CD14-positive monocyte (primary cell): ENCODE data around the gene ELFN1. TPM values are rescaled to one million over a fixed set of nuclear protein-coding genes. Genes with fewer than 3 reads are reported as not detected.

Source experiments
- DNase-seq, 3 donors: peaks; one replicate each; pipeline ENCODE4 v3.0.0-alpha.2; 2011 to 2022
- H2AFZ ChIP-seq: 2 replicates; pipeline ENCODE4 v1.6.0; 2012; ENCODE audit warnings: mild to moderate bottlenecking, low read depth, low read length, inconsistent platforms; ENCODE audit not compliant: insufficient read depth, poor library complexity, severe bottlenecking
- H3K27ac ChIP-seq, 2 donors: 1 replicate in 1 of 2; 2 replicates in 1 of 2; pipeline ENCODE4 v1.5.1; 2012 to 2013; ENCODE audit warnings: low read length in 2 of 2, control low read depth in 1 of 2, inconsistent platforms in 1 of 2, low read depth in 1 of 2, mild to moderate bottlenecking in 1 of 2
- H3K27me3 ChIP-seq, 2 donors: one replicate each; pipeline versions ENCODE4 v1.6.0 to v1.6.1; 2011 to 2013; ENCODE audit warnings: low read length in 2 of 2; ENCODE audit not compliant: control insufficient read depth in 2 of 2, insufficient read depth in 2 of 2
- H3K36me3 ChIP-seq, 2 donors: replicated peaks in 1 of 2; 1 replicate in 1 of 2; 2 replicates in 1 of 2; pipeline versions ENCODE4 v1.5.1 to v1.6.1; 2012 to 2013; ENCODE audit warnings: low read length in 2 of 2, control low read depth in 1 of 2, inconsistent platforms in 1 of 2, mild to moderate bottlenecking in 1 of 2; ENCODE audit not compliant: insufficient read depth in 2 of 2, control insufficient read depth in 1 of 2
- H3K4me1 ChIP-seq, 2 donors: 1 replicate in 1 of 2; 2 replicates in 1 of 2; pipeline versions ENCODE4 v1.5.1 to v1.6.1; 2012 to 2013; ENCODE audit warnings: low read length in 2 of 2, control low read depth in 1 of 2, inconsistent platforms in 1 of 2, mild to moderate bottlenecking in 1 of 2, moderate library complexity in 1 of 2; ENCODE audit not compliant: insufficient read depth in 2 of 2, control insufficient read depth in 1 of 2
- H3K4me2 ChIP-seq: replicated peaks from 2 replicates; pipeline ENCODE3; 2012; ENCODE audit warnings: low read length, moderate library complexity, mild to moderate bottlenecking; ENCODE audit not compliant: poor library complexity, severe bottlenecking; ENCODE audit errors: extremely low read depth
- H3K4me3 ChIP-seq, 3 experiments: fragments of 200-600 bp in 1 of 3; sonication (generic) in 1 of 3; replicated peaks in 1 of 3; 1 replicate in 2 of 3; 2 replicates in 1 of 3; pipeline ENCODE4 v1.5.1; 2011 to 2013; ENCODE audit warnings: low read length in 3 of 3, mild to moderate bottlenecking in 3 of 3, control low read depth in 2 of 3, low read depth in 2 of 3, inconsistent platforms in 1 of 3, moderate library complexity in 1 of 3
- H3K79me2 ChIP-seq: 2 replicates; pipeline ENCODE4 v1.6.0; 2012; ENCODE audit warnings: mild to moderate bottlenecking, control low read depth, inconsistent platforms, low read length, moderate library complexity; ENCODE audit not compliant: insufficient read depth
- H3K9ac ChIP-seq: 2 replicates; pipeline ENCODE4 v1.6.0; 2017; ENCODE audit warnings: low read length, mild to moderate bottlenecking; ENCODE audit not compliant: insufficient read depth, poor library complexity, severe bottlenecking
- H3K9me3 ChIP-seq, 2 donors: replicated peaks in 1 of 2; 1 replicate in 1 of 2; 2 replicates in 1 of 2; pipeline versions ENCODE4 v1.5.1 to v1.6.1; 2012 to 2013; ENCODE audit warnings: low read length in 2 of 2, control low read depth in 1 of 2; ENCODE audit not compliant: control insufficient read depth in 1 of 2, insufficient read depth in 1 of 2
- H4K20me1 ChIP-seq: 2 replicates; pipeline ENCODE4 v1.6.0; 2012; ENCODE audit warnings: mild to moderate bottlenecking, low read length, control low read depth, moderate library complexity; ENCODE audit not compliant: insufficient read depth
- H3K27ac Mint-ChIP-seq, 7 donors: one replicate each; pipeline ENCODE4 v1.8.0; 2020; ENCODE audit warnings: mild to moderate bottlenecking in 7 of 7, mixed read lengths in 7 of 7, moderate library complexity in 6 of 7, inconsistent platforms in 2 of 7
- H3K27me3 Mint-ChIP-seq, 3 donors: one replicate each; pipeline ENCODE4 v1.8.0; 2021 to 2022; ENCODE audit warnings: low read depth in 3 of 3, mild to moderate bottlenecking in 3 of 3, mixed read lengths in 3 of 3, moderate library complexity in 3 of 3, inconsistent platforms in 1 of 3
- H3K36me3 Mint-ChIP-seq, 2 donors: one replicate each; pipeline ENCODE4 v1.8.0; 2020; ENCODE audit warnings: mixed read lengths in 2 of 2, inconsistent platforms in 1 of 2, mild to moderate bottlenecking in 1 of 2
- H3K4me1 Mint-ChIP-seq: one replicate; pipeline ENCODE4 v1.8.0; 2020; ENCODE audit warnings: mild to moderate bottlenecking, mixed read lengths
- H3K4me3 Mint-ChIP-seq, 2 donors: one replicate each; pipeline ENCODE4 v1.8.0; 2020; ENCODE audit warnings: mild to moderate bottlenecking in 2 of 2, mixed read lengths in 2 of 2, moderate library complexity in 1 of 2
- H3K9me3 Mint-ChIP-seq, 7 donors: one replicate each; pipeline ENCODE4 v1.8.0; 2020 to 2022; ENCODE audit warnings: mixed read lengths in 7 of 7, mild to moderate bottlenecking in 6 of 7, moderate library complexity in 6 of 7, inconsistent platforms in 2 of 7
- CTCF ChIP-seq: fragments of 200-600 bp; IDR thresholded peaks from one replicate; pipeline ENCODE4 v1.8.0; 2022; ENCODE audit warnings: antibody characterized with exemption, mild to moderate bottlenecking
- WGBS: methylation state at CpG from one replicate; pipeline ENCODE4 v1.1.5; 2013; ENCODE audit warnings: missing lambda C conversion rate; ENCODE audit not compliant: insufficient coverage; 5-methylcytosine and 5-hydroxymethylcytosine counted together
- intact Hi-C, 2 donors: fragments of 100-400 bp; cut with micrococcal nuclease; formaldehyde crosslinking; loops; one replicate each; pipeline versions ENCODE4 v1.15.0 to v1.15.1; 2023
- polyA plus RNA-seq, 3 donors: library from polyadenylated mRNA; depleted of rRNA in 1 of 3; unstranded in 2 of 3; stranded (reverse) in 1 of 3; fragments of 300-500 nt in 2 of 3; fragments of >200 nt in 1 of 3; fragmentation: Illumina TruSeq in 2 of 3; gene quantifications; 1 replicate in 2 of 3; 2 replicates in 1 of 3; pipeline ENCODE4 v1.2.3, GENCODE V29; 2012 to 2021

The ELFN1 gene
- polyA plus RNA-seq, 3 donors: not detected

- H4K20me1 ChIP-seq: no peaks in the 10 kb centered on the region
- no peak overlapping the region for H3K27ac ChIP-seq
- Mint-ChIP-seq H3K4me3 (no peak overlapping the region), H3K27ac (no peak overlapping the region), H3K9me3 (peaks cover 3 to 14% (median 9%) of the 10 kb centered on the region in 7 donors), H3K4me1 (no peaks in the 10 kb centered on the region), H3K36me3 (no peaks in the 10 kb centered on the region), H3K27me3 (peaks cover 2 to 7% (median 4%) of the 10 kb centered on the region in 3 donors)
- no peaks in the 10 kb centered on the region for H3K4me1 ChIP-seq
- H3K79me2 ChIP-seq: no peaks in the 10 kb centered on the region
- no peak overlapping the region for H3K9ac ChIP-seq
- H3K4me3 ChIP-seq: no peak overlapping the region
- no peak for TF ChIP-seq CTCF
- H3K36me3 ChIP-seq: no peaks in the 10 kb centered on the region
- no peak for DNase-seq
- no peaks in the 10 kb centered on the region for H3K27me3 ChIP-seq
- H3K4me2 ChIP-seq: no peak overlapping the region
- H2AFZ ChIP-seq: no peak overlapping the region
- 78% methylated on average over 9 of the region's 13 CpGs for WGBS
- intact Hi-C loops: no loop called here
- peaks cover 0 to 20% of the 10 kb centered on the region in 2 donors for H3K9me3 ChIP-seq
Observed at GRCh38 chr7:1761097-1761496, 91.0 kb downstream of the ELFN1 start.

- H3K79me2 ChIP-seq: no peaks in the 10 kb centered on the region
- H4K20me1 ChIP-seq: no peaks in the 10 kb centered on the region
- TF ChIP-seq CTCF: no peak
- Mint-ChIP-seq H3K27me3 (peaks cover 4 to 7% (median 4%) of the 10 kb centered on the region in 3 donors), H3K4me3 (no peak overlapping the region), H3K36me3 (no peaks in the 10 kb centered on the region), H3K4me1 (no peaks in the 10 kb centered on the region), H3K9me3 (peaks cover 3 to 14% (median 9%) of the 10 kb centered on the region in 7 donors), H3K27ac (no peak overlapping the region)
- H3K4me3 ChIP-seq: no peak overlapping the region
- DNase-seq: no peak
- H3K9ac ChIP-seq: no peak overlapping the region
- H3K36me3 ChIP-seq: no peaks in the 10 kb centered on the region
- H3K27ac ChIP-seq: no peak overlapping the region
- intact Hi-C loops: no loop called here
- no CpG with 5 or more reads among the region's 11 CpGs for WGBS
- H2AFZ ChIP-seq: no peak overlapping the region
- no peak overlapping the region for H3K4me2 ChIP-seq
- H3K4me1 ChIP-seq: no peaks in the 10 kb centered on the region
- no peaks in the 10 kb centered on the region for H3K27me3 ChIP-seq
- H3K9me3 ChIP-seq: peaks cover 0 to 20% of the 10 kb centered on the region in 2 donors
Observed at GRCh38 chr7:1761774-1762173, 91.7 kb downstream of the ELFN1 start.
